ENCODE data around the gene CC2D2B. TPM values are rescaled to one million over a fixed set of nuclear protein-coding genes. Genes with fewer than 3 reads are reported as not detected.
"Not testable (repeated sequence)": the region's sequence is repeated elsewhere in the genome, so short reads cannot be mapped to it uniquely, and the experiment has no call there.

The CC2D2B gene
- total and polyA plus RNA-seq, 12 donors = 0.14 to 1.8 (median 0.79) TPM

- Histone ChIP-seq H3K27ac (no peak overlapping the region), H3K36me3 (peaks cover 0 to 97% (median 10%) of the 10 kb centered on the region in 9 donors), H3K9me3 (no peaks in the 10 kb centered on the region), H3K4me1 (no peaks in the 10 kb centered on the region), H3K4me3 (no peak overlapping the region), H3K27me3 (no peaks in the 10 kb centered on the region)
- no peak for TF ChIP-seq CTCF (IDR thresholded peaks at IDR 0.05)
- intact Hi-C loops (cut with DNase I) = no loop called here
- DNase-seq (no peak), ATAC-seq (no peak)
- 44 to 98% methylated on average over 2 of the region's 2 CpGs for WGBS, 2 donors
Measured at GRCh38 chr10:95872158-95872711, 35.5 kb upstream of the CC2D2B start.

- intact Hi-C loops (cut with DNase I) = no loop called here
- Histone ChIP-seq H3K27me3 (no peaks in the 10 kb centered on the region), H3K4me3 (no peak overlapping the region), H3K36me3 (peaks cover 0 to 92% (median 10%) of the 10 kb centered on the region in 9 donors), H3K9me3 (no peaks in the 10 kb centered on the region), H3K27ac (no peak overlapping the region), H3K4me1 (no peaks in the 10 kb centered on the region)
- no peak for TF ChIP-seq CTCF (IDR thresholded peaks at IDR 0.05)
- ATAC-seq (no peak), DNase-seq (no peak)
- WGBS, 2 donors = 97 to 98% methylated on average over 2 of the region's 2 CpGs
Measured at GRCh38 chr10:95873139-95873538, 34.6 kb upstream of the CC2D2B start.

- H3K27me3 ChIP-seq = no peaks in the 10 kb centered on the region
- ATAC-seq = no peak
Measured at GRCh38 chr10:95873651-95874050, 34.1 kb upstream of the CC2D2B start.

GRCh38 chr10:95874783-95875182 is 33.0 kb upstream of the CC2D2B start:
- ATAC-seq; intact Hi-C loops (cut with DNase I): not testable (repeated sequence)
- H3K36me3 ChIP-seq = peaks cover 0 to 78% (median 9%) of the 10 kb centered on the region in 9 donors

More at GRCh38 chr10:95873651-95874050, 34.1 kb upstream of the CC2D2B start:
- TF ChIP-seq CTCF (IDR thresholded peaks at IDR 0.05) = no peak
- Histone ChIP-seq H3K4me3 (no peak overlapping the region), H3K36me3 (peaks cover 0 to 87% (median 10%) of the 10 kb centered on the region in 9 donors), H3K27ac (no peak overlapping the region), H3K9me3 (no peaks in the 10 kb centered on the region), H3K4me1 (no peaks in the 10 kb centered on the region)
- 95% methylated on average over 4 of the region's 4 CpGs for WGBS, 2 donors
- no peak for DNase-seq
- intact Hi-C loops (cut with DNase I) = no loop called here

GRCh38 chr10:95876756-95877155 is 31.0 kb upstream of the CC2D2B start:
- intact Hi-C loops (cut with DNase I) = no loop called here
- H3K9me3 ChIP-seq = no peaks in the 10 kb centered on the region
- no peak for DNase-seq
- no peak overlapping the region for H3K4me3 ChIP-seq
- no peak overlapping the region for H3K27ac ChIP-seq
- no peak for TF ChIP-seq CTCF (IDR thresholded peaks at IDR 0.05)
- WGBS, 2 donors = 100% methylated on average over 1 of the region's 1 CpG
- ATAC-seq = no peak
- peaks cover 0 to 59% (median 4%) of the 10 kb centered on the region in 9 donors for H3K36me3 ChIP-seq
- no peaks in the 10 kb centered on the region for H3K27me3 ChIP-seq
- peaks cover 0 to 12% (median 0%) of the 10 kb centered on the region in 9 donors for H3K4me1 ChIP-seq

More at GRCh38 chr10:95874783-95875182, 33.0 kb upstream of the CC2D2B start:
- not testable (repeated sequence) for H3K4me1 ChIP-seq, H3K27ac ChIP-seq, H3K9me3 ChIP-seq, H3K27me3 ChIP-seq, DNase-seq, H3K4me3 ChIP-seq
